Activated T-cell treated with anti-CD3 and anti-CD28 coated beads, Interleukin-2, amount 50 U/mL, for 24 hours (primary cell): ENCODE results near the gene KITLG.
A peak's percentile ranks its signal among the peaks of the same experiment; 100 is the strongest.
"Not testable (repeated sequence)": the region's sequence is repeated elsewhere in the genome, so short reads cannot be mapped to it uniquely, and the experiment has no call there.

Experiments
- DNase-seq: peaks from one replicate; pipeline ENCODE4 v3.0.0-alpha.2; 2020
- H3K27ac Mint-ChIP-seq: 2 replicates; pipeline ENCODE4 v1.8.0; 2020; ENCODE audit warnings: mild to moderate bottlenecking, mixed read lengths
- H3K27me3 Mint-ChIP-seq: 2 replicates; pipeline ENCODE4 v1.8.0; 2020; ENCODE audit warnings: mixed read lengths
- H3K36me3 Mint-ChIP-seq: 2 replicates; pipeline ENCODE4 v1.8.0; 2020; ENCODE audit warnings: low read depth, mixed read lengths
- H3K4me1 Mint-ChIP-seq: 2 replicates; pipeline ENCODE4 v1.8.0; 2020; ENCODE audit warnings: low read depth, mixed read lengths
- H3K4me3 Mint-ChIP-seq: 2 replicates; pipeline ENCODE4 v1.8.0; 2020; ENCODE audit warnings: mild to moderate bottlenecking, moderate library complexity, mixed read lengths
- H3K9me3 Mint-ChIP-seq: 2 replicates; pipeline ENCODE4 v1.8.0; 2020; ENCODE audit warnings: mixed read lengths

KITLG gene, protein sequence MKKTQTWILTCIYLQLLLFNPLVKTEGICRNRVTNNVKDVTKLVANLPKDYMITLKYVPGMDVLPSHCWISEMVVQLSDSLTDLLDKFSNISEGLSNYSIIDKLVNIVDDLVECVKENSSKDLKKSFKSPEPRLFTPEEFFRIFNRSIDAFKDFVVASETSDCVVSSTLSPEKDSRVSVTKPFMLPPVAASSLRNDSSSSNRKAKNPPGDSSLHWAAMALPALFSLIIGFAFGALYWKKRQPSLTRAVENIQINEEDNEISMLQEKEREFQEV

DNA sequence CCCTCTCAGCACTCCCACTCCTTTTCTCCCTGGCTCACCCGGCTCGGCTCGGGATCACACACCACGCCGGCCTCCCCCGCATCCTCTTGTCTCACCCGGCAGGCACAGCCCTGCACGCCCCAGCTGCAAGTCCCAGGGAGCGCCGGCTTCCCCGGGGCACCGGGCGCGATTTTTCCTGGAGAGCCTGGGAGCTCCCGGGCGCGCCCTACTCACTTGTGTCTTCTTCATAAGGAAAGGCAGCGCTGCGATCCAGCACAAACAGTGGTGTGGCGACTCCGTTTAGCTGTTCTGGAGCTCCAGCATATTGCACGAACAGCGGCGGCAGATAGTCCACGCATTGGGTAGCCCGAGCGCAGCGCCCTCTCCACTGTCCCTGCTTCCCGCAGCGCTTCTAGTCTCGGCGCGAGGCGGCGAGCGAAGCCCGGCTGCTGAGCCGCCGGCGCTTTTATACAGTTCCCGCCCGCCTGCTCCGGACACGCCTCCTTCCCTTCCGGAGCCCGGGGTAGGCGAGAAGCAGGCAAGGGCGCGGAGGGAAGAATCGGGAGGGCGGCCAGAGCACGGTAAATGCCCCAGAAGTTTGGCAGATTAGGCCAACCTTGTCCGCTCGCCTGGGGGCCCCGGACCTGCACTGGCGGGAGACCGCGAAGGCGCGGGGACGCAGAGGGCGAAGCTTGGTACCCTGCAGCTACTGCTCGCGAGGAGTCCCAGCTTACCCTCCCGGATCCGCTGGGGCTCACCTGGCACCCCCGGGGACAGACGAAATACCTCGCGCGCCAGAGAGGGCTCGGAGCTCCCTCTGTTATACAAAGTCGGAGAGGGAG lies at the start of gene KITLG:
Gene KITLG, minus strand, starts transcription at position 421 of the 821 bp plus-strand sequence. Its CDS starts 193 bp downstream, at position 228.
- no peak within 1 kb of the TSS for H3K27ac Mint-ChIP-seq
- H3K36me3 Mint-ChIP-seq, result no peaks in the 10 kb centered on the region
- DNase-seq, result peak; percentile 38
- peaks cover 2% of the 10 kb centered on the region for H3K9me3 Mint-ChIP-seq
- H3K27me3 Mint-ChIP-seq, result peaks cover 66% of the 10 kb centered on the region
- H3K4me1 Mint-ChIP-seq, result peaks cover 11% of the 10 kb centered on the region
- H3K4me3 Mint-ChIP-seq, result peak within 1 kb of the TSS; percentile 74

DNA sequence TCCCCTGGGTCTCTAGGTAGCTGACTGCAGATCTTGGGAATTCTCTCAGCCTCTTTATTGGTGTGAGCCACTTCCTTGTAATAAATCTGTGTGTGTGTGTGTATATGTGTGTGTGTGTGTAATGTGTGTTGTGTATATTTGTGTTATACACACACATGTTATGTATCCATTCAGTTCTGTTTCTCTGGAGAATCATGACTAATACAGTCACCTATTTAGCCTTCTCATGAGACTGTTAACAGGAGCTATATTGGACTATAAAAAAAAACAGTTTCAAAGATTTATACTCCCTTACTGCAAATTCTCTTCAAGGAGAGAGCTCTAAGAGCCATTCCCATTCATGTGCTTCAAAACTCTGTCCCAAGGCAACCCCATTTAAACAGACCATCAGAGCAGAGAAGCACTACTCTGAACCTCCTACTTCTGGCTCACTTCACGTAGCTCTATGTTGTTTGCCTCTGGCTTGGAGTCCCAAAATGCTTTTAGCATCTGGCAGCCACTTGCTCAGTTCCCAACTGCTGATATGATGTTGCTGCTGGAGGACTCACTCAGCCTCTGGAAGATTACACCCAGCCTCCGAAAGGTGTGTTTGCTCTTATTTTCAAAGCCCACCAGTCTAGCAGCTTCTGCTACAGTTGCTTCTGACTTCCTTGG lies 48.7 kb upstream of the KITLG start:
- Mint-ChIP-seq H3K27ac (no peak overlapping the region), H3K36me3 (no peaks in the 10 kb centered on the region), H3K9me3 (no peaks in the 10 kb centered on the region), H3K27me3 (no peaks in the 10 kb centered on the region), H3K4me3 (no peak overlapping the region), H3K4me1 (no peaks in the 10 kb centered on the region)
- no peak for DNase-seq

DNA sequence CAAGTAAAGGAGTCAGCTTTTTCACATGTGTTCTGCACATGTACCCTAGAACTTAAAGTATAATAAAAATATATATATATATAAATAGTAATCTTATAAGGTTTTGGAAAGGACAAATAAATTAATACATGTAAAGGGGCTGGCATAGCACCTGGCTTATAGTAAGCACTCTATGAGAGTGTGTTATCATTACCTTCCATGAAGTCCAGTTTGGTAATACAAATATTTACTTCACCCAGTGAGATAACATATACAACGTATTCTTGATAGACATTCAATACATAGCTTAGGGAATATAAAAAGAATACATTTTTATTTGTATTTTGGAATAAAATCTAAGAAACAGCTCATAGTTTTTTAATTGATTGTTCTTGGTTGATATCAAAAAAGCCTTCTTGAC lies 47.8 kb upstream of the KITLG start:
- H3K27ac Mint-ChIP-seq, H3K4me3 Mint-ChIP-seq, H3K27me3 Mint-ChIP-seq, DNase-seq, H3K36me3 Mint-ChIP-seq, H3K9me3 Mint-ChIP-seq, H3K4me1 Mint-ChIP-seq: not testable (repeated sequence)

DNA sequence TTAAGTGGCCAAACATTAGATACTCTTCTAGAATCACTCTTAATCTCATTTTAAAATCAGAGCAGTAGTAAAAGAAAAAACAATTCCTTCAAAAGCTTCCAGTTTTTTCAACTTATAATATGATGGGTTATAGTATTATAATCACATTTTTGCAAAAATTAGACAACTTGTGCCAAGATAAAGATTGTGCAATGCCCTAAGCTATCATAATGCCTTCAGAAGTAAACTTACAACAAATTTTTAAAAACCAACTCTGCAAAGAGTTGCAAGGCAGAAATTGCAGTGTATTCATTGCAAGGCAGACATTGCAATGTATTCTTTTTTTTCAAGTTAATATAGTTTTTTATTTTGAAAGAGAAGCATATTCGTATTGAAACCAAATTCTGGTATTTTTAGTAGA lies 47.2 kb upstream of the KITLG start:
- Mint-ChIP-seq H3K36me3 (no peaks in the 10 kb centered on the region), H3K9me3 (no peaks in the 10 kb centered on the region), H3K27ac (no peak overlapping the region), H3K27me3 (no peaks in the 10 kb centered on the region), H3K4me3 (no peak overlapping the region), H3K4me1 (no peaks in the 10 kb centered on the region)
- DNase-seq, result no peak

DNA sequence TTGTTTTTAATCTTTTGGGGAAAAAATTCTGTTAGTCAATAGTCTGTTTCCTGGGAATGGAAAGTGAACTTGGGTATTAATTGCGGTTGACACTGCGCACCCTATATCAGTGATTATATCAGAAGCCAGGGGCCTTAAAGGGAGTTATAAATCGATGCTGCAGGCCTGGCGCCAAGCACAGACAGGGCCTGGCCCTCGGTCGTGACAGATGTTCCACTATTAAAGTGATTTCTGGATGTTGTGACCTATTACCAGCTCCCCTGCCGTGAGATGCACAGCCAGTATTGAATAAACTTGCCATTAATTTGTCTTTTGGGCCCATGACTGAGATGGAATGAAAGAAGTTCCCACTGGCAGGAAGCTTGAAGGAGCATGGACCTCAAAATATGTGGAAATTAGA lies 45.1 kb upstream of the KITLG start:
- Mint-ChIP-seq H3K9me3 (peaks cover 3% of the 10 kb centered on the region), H3K36me3 (no peaks in the 10 kb centered on the region), H3K4me1 (no peaks in the 10 kb centered on the region), H3K27ac (no peak overlapping the region), H3K4me3 (no peak overlapping the region), H3K27me3 (no peaks in the 10 kb centered on the region)
- no peak for DNase-seq

DNA sequence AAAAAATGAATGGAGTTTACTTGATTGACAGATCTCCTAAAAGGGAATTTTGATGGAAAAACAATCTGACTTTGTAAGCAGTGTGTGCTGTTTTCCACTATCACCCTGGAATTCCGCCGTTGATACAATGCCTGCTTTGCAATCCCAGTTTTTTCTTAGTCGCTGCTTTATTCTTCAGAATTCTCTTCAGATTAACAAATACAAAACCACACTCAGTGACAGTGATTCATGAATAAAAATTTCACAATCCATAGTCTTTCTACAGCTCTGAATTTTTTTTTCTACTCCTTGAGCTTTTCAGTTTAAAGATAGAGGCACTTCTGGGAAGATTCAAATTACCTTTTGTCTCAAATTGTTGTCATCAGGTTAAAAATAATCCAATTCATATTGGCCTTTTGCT lies 44.6 kb upstream of the KITLG start:
- no peak overlapping the region for H3K4me3 Mint-ChIP-seq
- no peak for DNase-seq
- no peaks in the 10 kb centered on the region for H3K36me3 Mint-ChIP-seq
- no peak overlapping the region for H3K27ac Mint-ChIP-seq
- H3K9me3 Mint-ChIP-seq, result peaks cover 3% of the 10 kb centered on the region
- H3K4me1 Mint-ChIP-seq, result no peaks in the 10 kb centered on the region
- H3K27me3 Mint-ChIP-seq, result no peaks in the 10 kb centered on the region

DNA sequence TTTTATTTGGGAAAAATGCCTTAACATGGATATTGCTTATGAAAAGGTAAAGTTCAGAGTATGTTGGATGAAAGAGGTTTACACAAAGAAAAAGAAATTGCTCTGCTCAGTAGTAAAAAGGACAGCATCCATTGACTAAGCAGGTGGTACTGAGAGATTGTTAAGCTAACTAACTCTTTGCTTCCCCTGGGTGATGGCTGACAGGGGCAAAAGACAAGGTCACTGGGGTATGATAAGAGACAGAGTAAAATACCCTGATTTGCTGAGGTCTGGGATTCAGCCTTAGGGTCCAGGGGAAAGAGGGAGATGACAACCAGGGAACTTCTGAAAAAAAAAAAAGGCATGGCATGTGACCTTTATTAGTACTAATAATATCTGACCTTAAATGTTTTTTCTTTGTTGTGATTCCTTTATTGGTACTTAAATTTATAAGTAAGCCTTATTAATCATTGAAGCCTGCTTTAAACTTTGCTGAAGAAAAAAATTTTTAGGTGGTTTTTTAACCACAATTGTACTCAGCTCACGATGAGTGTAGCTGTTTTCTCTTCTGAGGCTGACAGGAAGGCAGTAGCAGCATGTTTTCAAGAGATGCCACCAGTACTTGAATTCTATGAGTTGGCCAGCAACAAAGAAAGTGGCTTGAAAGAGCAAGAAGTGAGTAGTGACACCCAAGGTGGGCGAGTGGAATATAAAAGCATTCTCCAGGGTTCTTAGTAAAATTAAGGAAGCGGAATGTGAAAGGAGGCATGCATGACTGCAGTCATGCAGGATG lies 43.7 kb upstream of the KITLG start:
- no peak for DNase-seq
- H3K9me3 Mint-ChIP-seq, result peaks cover 3% of the 10 kb centered on the region
- H3K4me3 Mint-ChIP-seq, result no peak overlapping the region

DNA sequence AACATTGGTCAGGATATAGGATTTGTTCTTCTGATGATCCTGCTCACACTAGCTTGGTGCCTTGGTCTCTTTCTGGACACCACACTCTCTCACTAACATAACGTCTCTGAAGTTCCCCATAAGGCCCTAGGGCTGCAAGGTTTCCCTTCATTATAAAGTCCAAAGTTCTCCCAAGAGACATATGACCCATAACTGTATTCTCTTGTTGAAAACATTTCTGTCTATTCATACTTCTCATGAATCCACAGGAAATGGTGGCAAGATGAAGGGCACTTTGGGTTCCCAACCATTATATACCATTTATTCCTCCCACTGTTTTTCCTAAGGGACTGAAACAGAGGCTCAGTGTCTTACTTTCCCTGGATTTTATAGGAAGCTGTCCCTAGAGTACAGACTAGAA lies 37.1 kb upstream of the KITLG start:
- Mint-ChIP-seq H3K4me1 (no peaks in the 10 kb centered on the region), H3K4me3 (no peak overlapping the region), H3K27me3 (no peaks in the 10 kb centered on the region), H3K36me3 (no peaks in the 10 kb centered on the region), H3K27ac (no peak overlapping the region), H3K9me3 (peaks cover 3% of the 10 kb centered on the region)
- DNase-seq, result no peak

More for the DNA sequence above, 43.7 kb upstream of the KITLG start:
- H3K27me3 Mint-ChIP-seq, result no peaks in the 10 kb centered on the region
- H3K36me3 Mint-ChIP-seq, result no peaks in the 10 kb centered on the region
- H3K4me1 Mint-ChIP-seq, result no peaks in the 10 kb centered on the region
- H3K27ac Mint-ChIP-seq, result no peak overlapping the region

DNA sequence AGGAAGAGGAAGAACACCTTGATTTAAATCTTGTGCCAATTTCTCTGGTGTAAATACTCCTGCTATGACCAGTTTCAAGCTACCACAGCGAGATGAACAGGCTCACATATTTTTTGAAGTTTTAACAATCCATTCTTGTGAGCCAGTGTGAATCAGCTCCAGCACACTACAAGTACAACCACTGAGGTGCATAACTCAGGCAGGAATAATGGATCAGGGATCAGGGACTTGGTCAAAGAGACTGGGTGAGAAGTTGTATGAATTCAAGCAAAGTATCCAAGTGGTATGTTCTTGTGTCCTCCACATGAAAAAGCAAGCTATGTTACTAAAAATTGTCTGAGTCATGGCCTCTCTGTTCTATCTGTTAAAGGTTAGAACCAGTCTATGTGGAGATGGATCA lies 35.2 kb upstream of the KITLG start:
- DNase-seq, result no peak
- Mint-ChIP-seq H3K27ac (no peak overlapping the region), H3K27me3 (no peaks in the 10 kb centered on the region), H3K9me3 (peaks cover under 1% of the 10 kb centered on the region), H3K36me3 (no peaks in the 10 kb centered on the region), H3K4me3 (no peak overlapping the region), H3K4me1 (no peaks in the 10 kb centered on the region)

DNA sequence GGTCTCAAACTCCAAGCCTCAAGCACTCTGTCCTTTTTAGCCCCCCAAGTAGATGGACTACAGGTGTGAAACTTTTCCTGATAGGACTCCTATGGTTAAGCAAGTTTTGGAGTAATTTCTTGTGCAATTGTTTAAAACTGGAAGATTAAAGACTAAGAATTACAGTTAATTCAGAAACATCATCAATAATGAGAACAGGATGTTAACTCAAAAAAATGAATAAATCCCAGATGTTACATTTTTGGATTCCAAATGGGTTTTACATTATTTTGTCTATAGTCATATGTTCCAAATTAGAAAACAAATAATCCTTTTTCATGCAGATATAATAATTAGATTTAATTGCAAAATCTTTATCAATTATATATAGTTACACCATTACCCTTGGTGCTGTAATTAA lies 24.4 kb upstream of the KITLG start:
- Mint-ChIP-seq H3K27ac (no peak overlapping the region), H3K36me3 (no peaks in the 10 kb centered on the region), H3K27me3 (no peaks in the 10 kb centered on the region), H3K4me1 (no peaks in the 10 kb centered on the region), H3K9me3 (peaks cover 17% of the 10 kb centered on the region), H3K4me3 (no peak overlapping the region)
- DNase-seq, result no peak

DNA sequence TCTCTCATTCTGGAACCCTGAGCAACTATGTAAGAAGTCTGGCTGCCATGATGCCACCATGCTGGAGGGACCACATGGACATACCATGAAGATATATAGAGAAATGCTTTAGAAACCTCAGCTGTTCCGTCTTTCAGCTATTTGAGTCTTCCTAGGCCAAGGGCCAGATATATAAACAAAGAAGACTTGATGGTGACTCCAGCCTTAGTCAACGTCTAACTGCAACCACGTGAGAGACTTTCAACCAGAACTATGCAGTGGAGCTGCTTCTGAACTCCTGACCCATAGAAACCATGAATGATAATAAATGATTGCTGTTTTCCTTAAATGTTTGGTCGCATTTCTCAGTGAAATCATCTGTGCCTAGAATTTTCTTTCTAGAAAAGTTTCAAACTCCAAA lies 20.0 kb upstream of the KITLG start:
- Mint-ChIP-seq H3K27ac (no peak overlapping the region), H3K27me3 (no peaks in the 10 kb centered on the region), H3K9me3 (peaks cover 3% of the 10 kb centered on the region), H3K4me1 (no peaks in the 10 kb centered on the region), H3K36me3 (no peaks in the 10 kb centered on the region), H3K4me3 (no peak overlapping the region)
- DNase-seq, result no peak

DNA sequence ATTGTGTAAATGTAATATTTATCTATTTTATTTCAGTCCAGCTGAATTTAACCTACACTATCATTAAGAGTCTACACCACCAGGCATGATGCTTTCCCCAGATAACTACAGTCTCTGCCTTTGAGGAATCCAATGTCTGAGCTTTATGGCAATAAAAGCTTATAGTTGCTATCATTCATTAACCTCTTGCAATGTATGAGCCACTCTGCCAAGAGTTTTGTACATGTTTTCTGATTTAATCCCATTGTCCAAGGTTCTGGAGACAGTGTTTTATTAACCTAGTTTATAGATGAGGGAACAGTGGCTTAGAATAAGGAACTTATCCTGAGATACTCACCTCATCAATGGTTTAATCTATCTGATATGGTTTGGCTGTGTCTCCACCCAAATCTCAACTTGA lies 17.1 kb upstream of the KITLG start:
- Mint-ChIP-seq H3K9me3 (no peaks in the 10 kb centered on the region), H3K27ac (no peak overlapping the region)

DNA sequence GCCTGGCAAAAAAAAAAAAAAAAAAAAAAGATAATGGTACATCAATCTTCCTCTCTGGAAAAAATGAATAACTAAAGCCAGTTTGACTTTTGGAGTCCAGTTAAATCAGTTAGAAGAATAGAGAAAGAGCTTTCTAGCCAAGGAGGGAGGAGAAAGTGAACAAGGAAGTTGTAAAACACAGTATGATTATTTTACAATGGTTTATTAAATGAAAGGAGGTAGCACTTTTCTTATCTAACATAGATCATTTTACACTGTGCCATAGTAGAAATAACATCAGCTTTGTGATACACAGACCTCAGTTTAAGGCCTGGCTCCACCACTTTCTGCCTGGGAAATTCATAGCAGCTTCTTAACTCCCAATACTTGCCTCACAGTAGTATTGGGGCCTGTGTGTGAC lies 15.4 kb upstream of the KITLG start:
- Mint-ChIP-seq H3K9me3 (no peaks in the 10 kb centered on the region), H3K4me1 (no peaks in the 10 kb centered on the region), H3K36me3 (no peaks in the 10 kb centered on the region), H3K27ac (no peak overlapping the region), H3K27me3 (no peaks in the 10 kb centered on the region), H3K4me3 (no peak overlapping the region)
- DNase-seq, result no peak

More for the DNA sequence above, 17.1 kb upstream of the KITLG start:
- no peak overlapping the region for H3K4me3 Mint-ChIP-seq
- no peak for DNase-seq
- no peaks in the 10 kb centered on the region for H3K27me3 Mint-ChIP-seq
- no peaks in the 10 kb centered on the region for H3K36me3 Mint-ChIP-seq
- no peaks in the 10 kb centered on the region for H3K4me1 Mint-ChIP-seq

DNA sequence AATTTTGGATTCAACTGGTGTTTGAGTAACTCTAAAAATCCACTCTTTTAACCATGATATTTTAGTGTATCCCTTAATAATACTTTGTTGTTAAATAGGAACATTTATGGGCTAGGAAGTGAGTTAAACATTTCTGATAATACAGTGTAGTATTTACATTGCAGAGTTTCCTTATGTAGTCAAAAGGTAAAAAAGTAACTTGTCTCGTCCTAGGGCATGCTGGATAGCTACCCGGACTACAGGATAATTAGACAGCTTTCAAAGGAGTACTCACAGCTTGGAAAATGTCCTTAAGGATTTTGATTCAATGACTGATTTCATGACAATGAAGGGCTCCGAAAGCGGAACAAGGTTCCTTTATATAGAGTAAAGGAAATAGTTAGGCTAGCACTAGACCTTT lies 14.5 kb upstream of the KITLG start:
- no peaks in the 10 kb centered on the region for H3K9me3 Mint-ChIP-seq
- H3K27me3 Mint-ChIP-seq, result no peaks in the 10 kb centered on the region
- no peaks in the 10 kb centered on the region for H3K36me3 Mint-ChIP-seq
- H3K4me3 Mint-ChIP-seq, result no peak overlapping the region
- no peak overlapping the region for H3K27ac Mint-ChIP-seq
- no peak for DNase-seq
- no peaks in the 10 kb centered on the region for H3K4me1 Mint-ChIP-seq
